Bronchial epithelial cell (primary cell): ENCODE results near the gene NOL4L. TPM values are rescaled to one million over a fixed set of nuclear protein-coding genes. Genes with fewer than 3 reads are reported as not detected.

Source experiments
- DNase-seq: peaks from one replicate; pipeline ENCODE4 v3.0.0-alpha.2; 2010; ENCODE audit warnings: low read depth
- FAIRE-seq: peaks from 2 replicates; lab custom pipeline; 2011; peaks lifted over from hg19 to GRCh38; lab: Jason Lieb, UNC
- H3K27me3 ChIP-seq: 2 replicates; pipeline ENCODE4 v1.5.1; 2011; ENCODE audit warnings: low read length; ENCODE audit not compliant: control insufficient read depth, insufficient read depth
- H3K36me3 ChIP-seq: 2 replicates; pipeline ENCODE4 v1.5.1; 2011; ENCODE audit warnings: low read length; ENCODE audit not compliant: control insufficient read depth, insufficient read depth
- H3K4me3 ChIP-seq: 2 replicates; pipeline ENCODE4 v1.5.1; 2011; ENCODE audit warnings: mild to moderate bottlenecking, low read depth, low read length, control low read depth
- total RNA-seq: library from RNA; depleted of rRNA; stranded (reverse); fragments of >200 nt; gene quantifications from 2 replicates; pipeline ENCODE4 v1.2.1, GENCODE V29; 2014
- TF ChIP-seq, protein P1 (sequence below): IDR thresholded peaks from 2 replicates; pipeline ENCODE4 v1.5.1; 2011; ENCODE audit warnings: mild to moderate bottlenecking, moderate library complexity, low read length, control low read depth, inconsistent platforms; ENCODE audit not compliant: insufficient read depth, severe bottlenecking

NOL4L gene
- total RNA-seq, 1 donor from 2014 or later: 1.8 TPM

DNA sequence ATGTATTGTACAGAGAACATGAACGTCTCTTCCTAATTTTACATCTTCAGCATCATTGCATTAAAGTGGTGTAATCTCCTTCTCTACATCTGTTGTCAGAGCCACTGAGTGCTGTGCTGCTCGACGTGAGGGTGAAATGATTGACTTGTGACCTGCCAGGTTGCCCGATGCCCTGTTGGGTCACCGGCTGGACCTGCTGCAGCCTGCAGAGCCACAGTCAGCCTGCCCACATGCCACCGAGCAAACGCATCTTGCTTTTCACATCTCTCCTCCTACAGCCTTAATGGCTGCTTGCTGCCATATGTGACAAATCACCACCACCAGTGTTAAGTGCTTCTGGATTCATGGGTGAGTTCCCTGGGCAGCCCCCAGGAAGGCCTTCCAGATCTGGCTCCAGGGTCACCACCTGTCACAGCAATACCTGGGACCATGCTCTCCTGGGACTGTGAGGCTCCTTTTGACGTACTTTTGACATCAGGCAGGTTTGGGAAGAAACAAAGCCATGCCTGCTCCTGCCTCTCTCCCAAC is 146.7 kb downstream of the NOL4L start:
- no peak for FAIRE-seq
- Histone ChIP-seq H3K36me3 (peaks cover 19% of the 10 kb centered on the region), H3K27me3 (no peaks in the 10 kb centered on the region), H3K4me3 (no peak overlapping the region)
- no peak for DNase-seq
- TF ChIP-seq, protein P1, sequence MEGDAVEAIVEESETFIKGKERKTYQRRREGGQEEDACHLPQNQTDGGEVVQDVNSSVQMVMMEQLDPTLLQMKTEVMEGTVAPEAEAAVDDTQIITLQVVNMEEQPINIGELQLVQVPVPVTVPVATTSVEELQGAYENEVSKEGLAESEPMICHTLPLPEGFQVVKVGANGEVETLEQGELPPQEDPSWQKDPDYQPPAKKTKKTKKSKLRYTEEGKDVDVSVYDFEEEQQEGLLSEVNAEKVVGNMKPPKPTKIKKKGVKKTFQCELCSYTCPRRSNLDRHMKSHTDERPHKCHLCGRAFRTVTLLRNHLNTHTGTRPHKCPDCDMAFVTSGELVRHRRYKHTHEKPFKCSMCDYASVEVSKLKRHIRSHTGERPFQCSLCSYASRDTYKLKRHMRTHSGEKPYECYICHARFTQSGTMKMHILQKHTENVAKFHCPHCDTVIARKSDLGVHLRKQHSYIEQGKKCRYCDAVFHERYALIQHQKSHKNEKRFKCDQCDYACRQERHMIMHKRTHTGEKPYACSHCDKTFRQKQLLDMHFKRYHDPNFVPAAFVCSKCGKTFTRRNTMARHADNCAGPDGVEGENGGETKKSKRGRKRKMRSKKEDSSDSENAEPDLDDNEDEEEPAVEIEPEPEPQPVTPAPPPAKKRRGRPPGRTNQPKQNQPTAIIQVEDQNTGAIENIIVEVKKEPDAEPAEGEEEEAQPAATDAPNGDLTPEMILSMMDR: no peak

DNA sequence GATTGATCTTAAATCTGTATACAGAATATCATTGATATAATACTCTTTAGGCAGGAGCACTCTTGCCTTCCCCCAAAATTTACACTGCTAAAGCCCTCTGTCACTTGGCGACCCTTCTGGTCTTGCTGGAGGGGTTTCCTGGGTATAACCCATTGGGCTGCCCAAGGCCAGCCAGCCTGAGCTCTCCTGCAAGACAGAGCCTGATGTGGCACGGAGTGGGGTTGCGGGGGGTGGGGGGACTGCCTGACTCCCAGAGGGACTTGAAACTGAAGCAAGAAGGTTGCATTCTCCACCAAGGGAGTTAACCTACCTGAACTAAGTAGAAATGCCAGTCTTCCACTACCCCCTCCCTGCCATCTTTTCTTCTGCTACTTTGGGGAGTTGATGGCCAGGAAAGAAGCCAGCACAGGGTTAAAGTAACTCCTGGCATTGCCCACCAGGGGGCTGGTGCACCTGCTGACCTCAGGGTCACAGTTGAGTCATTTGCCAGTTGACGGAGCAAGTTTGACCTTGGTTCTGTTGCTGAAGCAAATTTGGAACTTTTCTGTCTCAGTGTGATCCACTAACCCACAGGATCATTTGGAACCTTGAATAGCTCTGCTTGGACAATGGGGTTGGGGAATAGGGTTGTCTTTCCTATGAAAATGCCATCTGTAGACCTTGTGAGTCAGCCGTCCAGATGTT is 147.6 kb downstream of the NOL4L start:
- H3K4me3 ChIP-seq: no peak overlapping the region
- H3K36me3 ChIP-seq: peaks cover 24% of the 10 kb centered on the region
- no peak for DNase-seq
- H3K27me3 ChIP-seq: no peaks in the 10 kb centered on the region
- TF ChIP-seq, protein P1: peak; percentile 33
- no peak for FAIRE-seq

DNA sequence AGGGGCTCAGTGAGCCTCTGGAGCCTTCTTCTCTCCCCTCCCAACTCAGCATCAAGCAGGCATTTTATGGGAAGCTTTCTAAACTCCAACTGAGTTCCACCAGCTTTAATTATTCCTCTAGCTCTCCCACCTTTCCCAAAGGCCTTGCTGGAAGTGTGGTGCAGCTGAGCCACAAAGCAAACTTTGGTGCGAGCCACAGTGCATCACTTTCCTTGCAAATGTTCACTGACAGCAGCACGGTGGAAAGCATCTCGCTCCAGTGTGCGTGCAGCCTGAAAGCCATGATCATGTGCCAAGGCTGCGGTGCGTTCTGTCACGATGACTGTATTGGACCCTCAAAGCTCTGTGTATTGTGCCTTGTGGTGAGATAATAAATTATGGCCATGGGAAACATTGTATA is 148.2 kb downstream of the NOL4L start:
- no peak for FAIRE-seq

DNA sequence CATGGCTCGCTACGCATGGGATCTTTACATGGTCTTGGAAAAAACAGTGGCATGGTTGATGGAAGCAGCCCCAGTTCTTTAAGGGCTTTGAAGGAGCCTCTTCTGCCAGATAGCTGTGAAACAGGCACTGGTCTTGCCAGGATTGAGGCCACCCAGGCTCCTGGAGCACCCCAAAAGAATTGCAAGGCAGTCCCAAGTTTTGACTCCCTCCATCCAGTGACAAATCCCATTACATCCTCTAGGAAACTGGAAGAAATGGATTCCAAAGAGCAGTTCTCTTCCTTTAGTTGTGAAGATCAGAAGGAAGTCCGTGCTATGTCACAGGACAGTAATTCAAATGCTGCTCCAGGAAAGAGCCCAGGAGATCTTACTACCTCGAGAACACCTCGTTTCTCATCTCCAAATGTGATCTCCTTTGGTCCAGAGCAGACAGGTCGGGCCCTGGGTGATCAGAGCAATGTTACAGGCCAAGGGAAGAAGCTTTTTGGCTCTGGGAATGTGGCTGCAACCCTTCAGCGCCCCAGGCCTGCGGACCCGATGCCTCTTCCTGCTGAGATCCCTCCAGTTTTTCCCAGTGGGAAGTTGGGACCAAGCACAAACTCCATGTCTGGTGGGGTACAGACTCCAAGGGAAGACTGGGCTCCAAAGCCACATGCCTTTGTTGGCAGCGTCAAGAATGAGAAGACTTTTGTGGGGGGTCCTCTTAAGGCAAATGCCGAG is 148.8 kb downstream of the NOL4L start:
- H3K36me3 ChIP-seq: peaks cover 27% of the 10 kb centered on the region
- TF ChIP-seq, protein P1: no peak
- no peak overlapping the region for H3K4me3 ChIP-seq
- no peak for DNase-seq
- H3K27me3 ChIP-seq: no peaks in the 10 kb centered on the region
- no peak for FAIRE-seq

More for the DNA sequence above, 148.2 kb downstream of the NOL4L start:
- DNase-seq: no peak
- H3K27me3 ChIP-seq: no peaks in the 10 kb centered on the region
- no peak overlapping the region for H3K4me3 ChIP-seq
- TF ChIP-seq, protein P1: no peak
- H3K36me3 ChIP-seq: peaks cover 24% of the 10 kb centered on the region

DNA sequence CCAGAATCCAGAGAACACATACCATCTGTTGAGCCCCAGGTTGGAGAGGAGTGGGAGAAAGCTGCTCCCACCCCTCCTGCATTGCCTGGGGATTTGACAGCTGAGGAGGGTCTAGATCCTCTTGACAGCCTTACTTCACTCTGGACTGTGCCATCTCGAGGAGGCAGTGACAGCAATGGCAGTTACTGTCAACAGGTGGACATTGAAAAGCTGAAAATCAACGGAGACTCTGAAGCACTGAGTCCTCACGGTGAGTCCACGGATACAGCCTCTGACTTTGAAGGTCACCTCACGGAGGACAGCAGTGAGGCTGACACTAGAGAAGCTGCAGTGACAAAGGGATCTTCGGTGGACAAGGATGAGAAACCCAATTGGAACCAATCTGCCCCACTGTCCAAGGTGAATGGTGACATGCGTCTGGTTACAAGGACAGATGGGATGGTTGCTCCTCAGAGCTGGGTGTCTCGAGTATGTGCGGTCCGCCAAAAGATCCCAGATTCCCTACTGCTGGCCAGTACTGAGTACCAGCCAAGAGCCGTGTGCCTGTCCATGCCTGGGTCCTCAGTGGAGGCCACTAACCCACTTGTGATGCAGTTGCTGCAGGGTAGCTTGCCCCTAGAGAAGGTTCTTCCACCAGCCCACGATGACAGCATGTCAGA is 149.6 kb downstream of the NOL4L start:
- no peak overlapping the region for H3K4me3 ChIP-seq
- DNase-seq: no peak
- TF ChIP-seq, protein P1: no peak
- peak; percentile 58 for FAIRE-seq
- no peaks in the 10 kb centered on the region for H3K27me3 ChIP-seq
- peaks cover 28% of the 10 kb centered on the region for H3K36me3 ChIP-seq
